GM19467 (cell line): Measurements from ENCODE around the gene PIAS1.

Source experiments
- ATAC-seq: cut with Tn5 transposase; IDR thresholded peaks from one replicate; pipeline ENCODE4 v1.9.1; 2021; ENCODE audit warnings: mild to moderate bottlenecking, moderate library complexity; ENCODE audit not compliant: unreplicated experiment

PIAS1 gene

GRCh38 chr15:68175526-68175925 is 121.4 kb downstream of the PIAS1 start:
- ATAC-seq: no peak

- no peak for ATAC-seq
Observed at GRCh38 chr15:68176601-68177000, 122.5 kb downstream of the PIAS1 start.

- ATAC-seq: no peak
Observed at GRCh38 chr15:68177742-68178141, 123.6 kb downstream of the PIAS1 start.

- no peak for ATAC-seq
Observed at GRCh38 chr15:68183616-68184315, 129.7 kb downstream of the PIAS1 start.

DNA sequence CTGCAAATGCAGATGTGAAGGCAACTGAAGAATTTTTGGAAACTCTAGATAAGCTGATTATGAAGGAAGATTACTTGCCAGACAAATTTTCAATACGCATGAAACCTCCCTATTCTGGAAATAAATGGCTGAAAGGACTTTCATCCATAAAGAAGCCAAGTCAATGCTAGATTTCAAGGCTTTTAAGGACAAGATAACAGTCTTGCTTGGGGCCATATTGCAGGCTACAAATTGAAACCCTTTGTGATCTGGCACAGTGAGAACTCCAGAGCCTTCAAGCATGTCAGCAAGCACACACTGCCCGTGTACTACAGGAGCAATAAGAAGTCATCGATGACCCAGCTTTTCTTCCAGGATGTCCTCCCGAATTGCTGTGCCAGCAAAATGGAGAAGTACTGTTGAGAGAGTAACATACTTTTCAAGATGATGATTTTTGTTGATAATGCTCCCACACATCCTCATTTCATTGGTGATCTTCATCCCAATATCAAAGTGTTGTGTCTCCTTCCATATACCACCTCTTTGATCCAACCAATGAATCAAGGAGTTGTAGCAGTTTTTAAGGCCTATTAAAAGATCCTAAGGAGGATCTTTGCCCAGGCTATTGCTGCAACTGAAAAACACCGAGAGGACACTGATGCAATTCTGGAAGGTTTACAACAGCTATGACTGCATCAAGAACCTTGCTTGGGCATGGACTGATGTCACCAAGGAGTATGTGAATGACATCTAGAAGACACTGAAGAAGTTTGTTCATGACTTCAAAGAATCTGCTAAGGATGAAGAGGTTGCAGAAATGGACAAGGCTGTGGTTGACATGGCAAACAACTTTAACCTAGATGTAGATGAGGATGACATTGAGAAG is 130.7 kb downstream of the PIAS1 start:
- no peak for ATAC-seq

DNA sequence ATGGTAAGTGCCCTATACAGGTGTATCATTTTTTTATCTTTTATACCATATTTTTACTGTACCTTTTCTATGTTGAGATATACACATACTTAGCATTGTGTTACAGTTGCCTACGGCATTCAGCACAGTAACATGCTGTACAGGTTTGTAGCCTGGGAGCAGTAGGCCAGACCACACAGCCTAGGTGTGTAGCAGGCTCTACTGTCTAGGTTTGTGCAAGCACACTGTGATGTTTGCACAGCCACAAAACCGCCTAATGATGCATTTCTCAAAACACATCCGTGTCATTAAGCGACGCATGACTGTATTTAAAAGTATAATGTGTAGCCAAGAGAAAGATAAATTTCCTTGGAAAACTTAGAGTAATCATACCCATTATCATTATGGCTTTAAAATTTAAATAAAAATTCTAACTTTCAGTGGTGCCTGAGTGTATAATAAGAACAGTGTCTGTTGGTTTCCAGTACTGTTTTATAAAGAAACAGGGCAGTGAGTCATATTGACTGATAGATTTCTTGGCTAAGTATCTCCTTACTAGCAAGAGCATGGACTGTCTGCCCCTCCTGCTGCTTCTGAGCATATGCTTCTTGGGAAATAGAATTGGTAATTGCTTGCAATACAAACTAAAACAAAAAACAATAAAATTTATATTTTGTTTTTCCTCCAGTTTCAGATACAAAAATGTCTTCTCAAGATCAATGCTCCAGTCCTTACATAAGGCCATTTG is 132.7 kb downstream of the PIAS1 start:
- no peak for ATAC-seq

GRCh38 chr15:68187559-68187958 is 133.4 kb downstream of the PIAS1 start:
- no peak for ATAC-seq

- ATAC-seq: no peak
Observed at GRCh38 chr15:68188647-68189046, 134.5 kb downstream of the PIAS1 start.

GRCh38 chr15:68190048-68190447 is 135.9 kb downstream of the PIAS1 start:
- ATAC-seq: no peak

GRCh38 chr15:68191555-68191954 is 137.4 kb downstream of the PIAS1 start:
- no peak for ATAC-seq

- no peak for ATAC-seq
Observed at GRCh38 chr15:68192117-68192516, 138.0 kb downstream of the PIAS1 start.

GRCh38 chr15:68192804-68193486 is 138.8 kb downstream of the PIAS1 start:
- no peak for ATAC-seq

DNA sequence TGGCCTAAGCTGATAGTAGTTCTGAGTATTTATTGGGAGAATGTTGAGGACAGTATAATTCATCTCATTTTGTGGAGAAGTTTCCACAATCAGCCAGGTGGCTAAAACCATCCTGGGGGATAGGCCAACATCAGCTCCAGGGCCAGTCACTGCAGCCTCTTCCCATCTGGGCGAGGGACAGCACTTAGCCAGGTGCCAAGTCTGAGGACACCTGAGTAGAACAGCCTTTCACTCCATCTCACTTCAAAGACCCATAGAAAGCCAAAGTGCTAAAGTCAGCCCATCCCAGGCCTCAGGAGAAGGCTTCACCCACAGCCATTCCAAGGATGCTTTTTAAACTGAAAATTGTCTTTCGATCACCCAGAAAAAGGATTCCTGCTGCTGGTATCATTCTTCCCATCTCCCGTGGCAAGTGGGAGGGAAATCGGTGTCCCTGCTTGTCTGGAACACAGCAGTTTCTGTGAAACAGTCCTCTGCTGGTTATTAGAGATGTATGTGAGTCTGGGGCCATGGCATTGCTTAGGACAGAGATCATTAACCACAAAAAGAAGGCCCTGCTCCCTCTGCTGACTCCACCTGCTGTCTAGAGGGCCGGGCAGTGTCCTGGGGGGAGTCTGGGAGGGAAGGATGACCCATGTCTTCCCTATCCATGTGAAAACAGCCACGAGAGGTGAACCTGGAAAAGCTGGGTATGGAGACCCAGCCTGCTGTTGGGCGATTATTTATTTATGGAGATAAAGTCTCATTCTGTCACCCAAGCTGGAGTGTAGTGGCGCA is 141.4 kb downstream of the PIAS1 start:
- no peak for ATAC-seq

GRCh38 chr15:68196445-68197169 is 142.5 kb downstream of the PIAS1 start:
- ATAC-seq: no peak

DNA sequence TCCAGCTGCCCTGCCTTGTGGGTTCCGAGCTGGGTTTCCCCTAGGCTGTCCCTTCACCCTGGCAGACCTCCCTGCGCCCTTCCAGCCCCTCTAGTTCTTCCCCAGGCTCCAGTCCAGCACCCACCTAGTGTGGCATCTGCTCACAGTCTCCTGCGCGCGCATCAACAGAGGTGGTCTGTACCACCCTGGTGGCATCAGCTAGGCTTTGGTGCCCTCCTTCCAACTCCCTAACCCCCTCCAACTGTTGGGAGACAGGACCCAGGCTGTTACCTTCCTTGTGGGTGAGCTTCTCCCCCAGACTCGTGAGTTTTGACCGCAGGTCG is 143.0 kb downstream of the PIAS1 start:
- ATAC-seq: no peak

DNA sequence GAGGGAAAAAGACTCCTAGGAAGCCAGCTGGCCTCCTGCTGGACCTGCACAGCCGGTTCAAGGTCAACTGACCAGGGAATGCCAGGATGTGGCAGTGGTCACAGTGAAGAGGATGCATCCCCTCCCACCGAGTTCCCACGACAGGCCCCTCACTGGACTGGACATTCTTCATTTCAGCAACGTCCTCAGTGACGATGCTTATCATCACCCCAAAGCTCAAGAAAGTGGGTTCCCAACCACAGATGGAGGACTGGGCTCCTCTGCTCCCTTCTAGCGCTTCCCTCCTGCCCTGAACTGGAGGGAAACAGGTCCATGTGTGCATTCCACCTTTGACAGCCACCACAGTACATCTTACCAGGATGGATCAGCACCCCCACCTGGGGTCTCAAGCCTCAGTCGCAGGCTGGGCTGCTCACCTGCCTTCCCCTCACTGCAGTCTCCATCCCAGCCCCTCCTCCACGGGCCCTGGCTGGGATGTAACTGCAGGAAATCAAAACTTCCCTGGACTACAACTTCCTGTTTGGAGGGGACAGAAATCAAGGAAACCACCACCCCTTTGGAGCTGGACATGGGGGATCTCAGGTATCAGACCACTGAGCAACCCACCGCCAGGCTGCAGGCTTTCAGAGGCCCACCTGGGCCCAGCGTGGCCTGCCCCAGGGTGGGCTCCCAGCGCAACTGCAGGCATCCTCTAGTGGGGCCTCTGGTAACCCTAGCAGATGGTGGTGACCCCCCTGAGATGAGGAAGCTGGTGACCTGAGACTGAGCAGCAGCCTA is 143.7 kb downstream of the PIAS1 start:
- no peak for ATAC-seq

GRCh38 chr15:68199340-68199739 is 145.2 kb downstream of the PIAS1 start:
- no peak for ATAC-seq

- no peak for ATAC-seq
Observed at GRCh38 chr15:68200016-68200861, 146.1 kb downstream of the PIAS1 start.
